IMR-90 (cell line): ENCODE results near the gene FOXA2. TPM values are rescaled to one million over a fixed set of nuclear protein-coding genes. Genes with fewer than 3 reads are reported as not detected.
A peak's percentile ranks its signal among the peaks of the same experiment; 100 is the strongest.

Source experiments
- ATAC-seq: fragments of 200-7000 bp; cut with Tn5 transposase; 2 replicates; pipeline ENCODE4 v1.9.1; 2020; ENCODE audit warnings: low read depth, mild to moderate bottlenecking, moderate library complexity
- BruUV-seq: library from RNA; stranded (reverse); fragments of 400-500 nt; replicated peaks from 2 replicates; lab custom pipeline; 2021; lab: Mats Ljungman, UMichigan
- CTCF ChIA-PET: fragments of 300-600 bp; formaldehyde crosslinking; extraction: SDS; loops from one replicate; lab custom pipeline; 2021; ENCODE audit warnings: antibody characterized with exemption; lab: Yijun Ruan, JAX
- POLR2A ChIA-PET: fragments of 300-600 bp; sonication (Branson Sonifier 250); formaldehyde crosslinking; loops from one replicate; lab custom pipeline; 2022; ENCODE audit warnings: antibody characterized with exemption; ENCODE audit not compliant: unreplicated experiment; lab: Charles Lee
- DNase-seq: peaks from one replicate; pipeline ENCODE4 v3.0.0; 2013
- H2AFZ ChIP-seq: replicated peaks from 2 replicates; pipeline ENCODE3; 2013; ENCODE audit warnings: low read length, mild to moderate bottlenecking; ENCODE audit not compliant: poor library complexity
- H2AK5ac ChIP-seq: 2 replicates; pipeline ENCODE4 v1.6.1; 2013; ENCODE audit warnings: low read depth, low read length, inconsistent platforms
- H2AK9ac ChIP-seq: replicated peaks from 2 replicates; pipeline ENCODE3; 2013; ENCODE audit warnings: mild to moderate bottlenecking, low read depth, low read length, moderate library complexity; ENCODE audit not compliant: poor library complexity
- H2BK120ac ChIP-seq: 2 replicates; pipeline ENCODE4 v1.6.1; 2013; ENCODE audit warnings: low read depth, low read length, inconsistent platforms
- H2BK15ac ChIP-seq: 3 replicates; pipeline ENCODE4 v1.6.1; 2013; ENCODE audit warnings: low read depth, low read length, inconsistent platforms
- H2BK20ac ChIP-seq: 2 replicates; pipeline ENCODE4 v1.6.1; 2013; ENCODE audit warnings: low read depth, mild to moderate bottlenecking, inconsistent platforms, low read length, moderate library complexity
- H2BK5ac ChIP-seq: 2 replicates; pipeline ENCODE4 v1.6.1; 2013; ENCODE audit warnings: mild to moderate bottlenecking, low read depth, low read length, inconsistent platforms; ENCODE audit not compliant: poor library complexity, severe bottlenecking
- H3K14ac ChIP-seq: replicated peaks from 2 replicates; pipeline ENCODE4 v1.6.1; 2013; ENCODE audit warnings: low read depth, low read length, inconsistent platforms
- H3K18ac ChIP-seq: 2 replicates; pipeline ENCODE4 v1.6.1; 2013; ENCODE audit warnings: low read depth, low read length, control low read depth
- H3K23ac ChIP-seq: 2 replicates; pipeline ENCODE4 v1.6.1; 2013; ENCODE audit warnings: low read depth, low read length, inconsistent platforms
- H3K27ac ChIP-seq: 2 replicates; pipeline ENCODE4 v1.5.1; 2013; ENCODE audit warnings: mild to moderate bottlenecking, control low read depth, low read length; ENCODE audit not compliant: insufficient read depth
- H3K27me3 ChIP-seq: 2 replicates; pipeline ENCODE4 v1.6.1; 2013; ENCODE audit warnings: low read length; ENCODE audit not compliant: control insufficient read depth, insufficient read depth
- H3K36me3 ChIP-seq: 2 replicates; pipeline ENCODE4 v1.6.1; 2013; ENCODE audit warnings: low read length, mixed read lengths; ENCODE audit not compliant: control insufficient read depth, insufficient read depth
- H3K4ac ChIP-seq: 2 replicates; pipeline ENCODE4 v1.6.1; 2013; ENCODE audit warnings: low read depth, low read length, inconsistent platforms
- H3K4me1 ChIP-seq: 2 replicates; pipeline ENCODE4 v1.6.1; 2013; ENCODE audit warnings: low read length, mixed read lengths; ENCODE audit not compliant: control insufficient read depth, insufficient read depth
- H3K4me2 ChIP-seq: 2 replicates; pipeline ENCODE4 v1.6.1; 2013; ENCODE audit warnings: low read depth, mild to moderate bottlenecking, control low read depth, low read length, moderate library complexity
- H3K4me3 ChIP-seq: 2 replicates; pipeline ENCODE4 v1.5.1; 2013; ENCODE audit warnings: low read depth, mild to moderate bottlenecking, control low read depth, low read length, moderate library complexity; ENCODE audit not compliant: insufficient read depth
- H3K56ac ChIP-seq: 2 replicates; pipeline ENCODE4 v1.6.1; 2013; ENCODE audit warnings: low read length, inconsistent platforms; ENCODE audit not compliant: insufficient read depth; ENCODE audit errors: extremely low read depth
- H3K79me1 ChIP-seq, 2 experiments: 2 replicates each; pipeline ENCODE4 v1.6.1; 2013; ENCODE audit warnings: low read length in 2 of 2, inconsistent platforms in 1 of 2, low read depth in 1 of 2
- H3K9ac ChIP-seq: 2 replicates; pipeline ENCODE4 v1.6.1; 2013; ENCODE audit warnings: low read depth, low read length, control low read depth
- H3K9me1 ChIP-seq: 2 replicates; pipeline ENCODE4 v1.6.1; 2013; ENCODE audit warnings: low read length, inconsistent platforms; ENCODE audit not compliant: insufficient read depth
- H3K9me3 ChIP-seq: 2 replicates; pipeline ENCODE4 v1.6.1; 2013; ENCODE audit warnings: low read length; ENCODE audit not compliant: control insufficient read depth, insufficient read depth
- H4K20me1 ChIP-seq: 2 replicates; pipeline ENCODE4 v1.6.1; 2013; ENCODE audit warnings: low read length, inconsistent platforms; ENCODE audit not compliant: insufficient read depth
- H4K5ac ChIP-seq: 2 replicates; pipeline ENCODE4 v1.6.1; 2013; ENCODE audit warnings: mild to moderate bottlenecking, low read depth, low read length, control low read depth
- H4K8ac ChIP-seq, 2 experiments: 2 replicates each; pipeline ENCODE4 v1.6.1; 2013; ENCODE audit warnings: low read depth in 2 of 2, low read length in 2 of 2, control low read depth in 1 of 2, inconsistent platforms in 1 of 2
- H4K91ac ChIP-seq: 2 replicates; pipeline ENCODE4 v1.6.1; 2013; ENCODE audit warnings: low read depth, low read length, inconsistent platforms; ENCODE audit not compliant: insufficient read depth
- BHLHE40 ChIP-seq: fragments of 150-350 bp; IDR thresholded peaks from 2 replicates; pipeline ENCODE4 v1.6.1; 2016; ENCODE audit warnings: mild to moderate bottlenecking, low read depth, low read length
- CEBPB ChIP-seq: IDR thresholded peaks from 2 replicates; pipeline ENCODE4 v1.6.1; 2012; ENCODE audit warnings: low read depth, low read length, improper control_type of control experiment
- CHD1 ChIP-seq: IDR thresholded peaks from 2 replicates; pipeline ENCODE4 v1.6.1; 2012; ENCODE audit warnings: low read depth, low read length, improper control_type of control experiment
- FOS ChIP-seq: fragments of 150-350 bp; IDR thresholded peaks from 2 replicates; pipeline ENCODE4 v1.6.1; 2016; ENCODE audit warnings: low read depth, low read length
- MAFK ChIP-seq: IDR thresholded peaks from 2 replicates; pipeline ENCODE4 v1.6.1; 2012; ENCODE audit warnings: low read depth, low read length, improper control_type of control experiment
- MAZ ChIP-seq: IDR thresholded peaks from 2 replicates; pipeline ENCODE4 v1.6.1; 2012; ENCODE audit warnings: low read depth, mild to moderate bottlenecking, low read length, improper control_type of control experiment, moderate library complexity, borderline replicate concordance
- MXI1 ChIP-seq: IDR thresholded peaks from 2 replicates; pipeline ENCODE4 v1.6.1; 2012; ENCODE audit warnings: low read depth, mild to moderate bottlenecking, low read length, moderate library complexity, borderline replicate concordance
- POLR2A ChIP-seq: IDR thresholded peaks from 2 replicates; pipeline ENCODE4 v1.6.1; 2012; ENCODE audit warnings: mild to moderate bottlenecking, low read depth, low read length
- RAD21 ChIP-seq: IDR thresholded peaks from 2 replicates; pipeline ENCODE4 v1.6.1; 2012; ENCODE audit warnings: low read length, improper control_type of control experiment
- RCOR1 ChIP-seq: IDR thresholded peaks from 2 replicates; pipeline ENCODE4 v1.6.1; 2012; ENCODE audit warnings: mild to moderate bottlenecking, low read length, improper control_type of control experiment; ENCODE audit not compliant: insufficient replicate concordance
- RFX5 ChIP-seq: IDR thresholded peaks from 2 replicates; pipeline ENCODE4 v1.8.0; 2012; ENCODE audit warnings: low read depth, mild to moderate bottlenecking, low read length, moderate library complexity
- SMC3 ChIP-seq: fragments of 150-350 bp; IDR thresholded peaks from 2 replicates; pipeline ENCODE4 v1.6.1; 2016; ENCODE audit warnings: low read depth, mild to moderate bottlenecking, antibody characterized with exemption, low read length, moderate library complexity
- USF2 ChIP-seq: fragments of 150-350 bp; IDR thresholded peaks from 2 replicates; pipeline ENCODE4 v1.6.1; 2017; ENCODE audit warnings: mild to moderate bottlenecking, antibody characterized with exemption, low read length, low read depth
- WGBS, 2 experiments: methylation state at CpG; one replicate each; pipeline versions ENCODE4 v1.1.5 to v1.1.7; 2013; ENCODE audit warnings: missing lambda C conversion rate in 2 of 2; ENCODE audit not compliant: insufficient read length in 1 of 2; ENCODE audit errors: extremely low coverage in 2 of 2; 5-methylcytosine and 5-hydroxymethylcytosine counted together
- dilution Hi-C: fragments of 300-500 bp; cut with HindIII; formaldehyde crosslinking; loops from one replicate; pipeline ENCODE4 v1.14.3; 2018; ENCODE audit warnings: low sequenced_read_pairs; ENCODE audit not compliant: unreplicated experiment
- in situ Hi-C: fragments of 300-500 bp; cut with MboI; formaldehyde crosslinking; loops from 3 replicates; pipeline ENCODE4 v1.14.3; 2019; ENCODE audit warnings: low sequenced_read_pairs, inconsistent platforms, mixed read lengths
- intact Hi-C: fragments of 100-400 bp; cut with micrococcal nuclease; formaldehyde crosslinking; loops from 2 replicates; pipeline ENCODE4 v1.10.0; 2022
- polyA plus RNA-seq, 3 experiments: library from polyadenylated mRNA; depleted of rRNA; stranded (reverse); fragments of >200 nt; gene quantifications; 2 replicates each; pipeline ENCODE4 v1.2.3, GENCODE V29; 2012; ENCODE audit warnings: low replicate concordance in 1 of 3
- total RNA-seq: library from RNA; depleted of rRNA; stranded (reverse); fragments of >200 nt; gene quantifications from 2 replicates; pipeline ENCODE4 v1.2.3, GENCODE V29; 2012
- TF ChIP-seq, protein P1 (sequence below): conservative IDR thresholded peaks from 2 replicates; pipeline ENCODE4 v1.5.1; 2012; ENCODE audit warnings: mild to moderate bottlenecking, low read depth, low read length, improper control_type of control experiment
- TF ChIP-seq, protein P2 (sequence below): fragments of 150-350 bp; IDR thresholded peaks from 2 replicates; pipeline ENCODE4 v1.6.1; 2016; ENCODE audit warnings: low read depth, mild to moderate bottlenecking, low read length, moderate library complexity, borderline replicate concordance

FOXA2 gene
- total and polyA plus RNA-seq, 2 of the 4 experiments (the other 2 are of a cell fraction) = not detected

GRCh38 chr20:22567944-22568871 is 16.2 kb downstream of the FOXA2 start:
- H4K8ac ChIP-seq = no peak overlapping the region
- H4K5ac ChIP-seq = no peak overlapping the region
- no TSS peak for BruUV-seq
- no peak overlapping the region for H2BK5ac ChIP-seq
- no peak overlapping the region for H2BK120ac ChIP-seq
- no peak overlapping the region for H3K4me3 ChIP-seq
- H3K27me3 ChIP-seq = peaks cover 42% of the 10 kb centered on the region
- ATAC-seq (no peak), DNase-seq (no peak)
- peak overlapping the region; percentile 50 for H2AFZ ChIP-seq
- H3K23ac ChIP-seq = no peak overlapping the region
- no peak overlapping the region for H3K9ac ChIP-seq
- H4K20me1 ChIP-seq = no peaks in the 10 kb centered on the region
- CTCF ChIA-PET = no interaction called here
- intact Hi-C loops = no loop called here
- H3K27ac ChIP-seq = no peak overlapping the region
- no peak overlapping the region for H2BK15ac ChIP-seq
- H3K4me1 ChIP-seq = no peaks in the 10 kb centered on the region
- whole genome bisulfite sequencing, 2 experiments = 12% methylated on average over 14 of the region's 57 CpGs; no CpG with 5 or more reads in 1 of the 2 experiments
- no peak overlapping the region for H2BK20ac ChIP-seq
- POLR2A ChIA-PET = no interaction called here
- H2AK5ac ChIP-seq = no peak overlapping the region
- no peak overlapping the region for H2AK9ac ChIP-seq
- no peak overlapping the region for H3K18ac ChIP-seq
- H3K9me3 ChIP-seq = no peaks in the 10 kb centered on the region
- no peak overlapping the region for H4K91ac ChIP-seq
- H3K14ac ChIP-seq = no peak overlapping the region
- H3K56ac ChIP-seq = no peak overlapping the region
- H3K4me2 ChIP-seq = no peak overlapping the region
- no peak overlapping the region for H3K4ac ChIP-seq
- dilution Hi-C loops = no loop called here
- H3K9me1 ChIP-seq = no peaks in the 10 kb centered on the region
- H3K36me3 ChIP-seq = no peaks in the 10 kb centered on the region
- H3K79me1 ChIP-seq = no peaks in the 10 kb centered on the region
- in situ Hi-C loops = no loop called here
- no peak for TF ChIP-seq CHD1
- TF ChIP-seq, protein P1, sequence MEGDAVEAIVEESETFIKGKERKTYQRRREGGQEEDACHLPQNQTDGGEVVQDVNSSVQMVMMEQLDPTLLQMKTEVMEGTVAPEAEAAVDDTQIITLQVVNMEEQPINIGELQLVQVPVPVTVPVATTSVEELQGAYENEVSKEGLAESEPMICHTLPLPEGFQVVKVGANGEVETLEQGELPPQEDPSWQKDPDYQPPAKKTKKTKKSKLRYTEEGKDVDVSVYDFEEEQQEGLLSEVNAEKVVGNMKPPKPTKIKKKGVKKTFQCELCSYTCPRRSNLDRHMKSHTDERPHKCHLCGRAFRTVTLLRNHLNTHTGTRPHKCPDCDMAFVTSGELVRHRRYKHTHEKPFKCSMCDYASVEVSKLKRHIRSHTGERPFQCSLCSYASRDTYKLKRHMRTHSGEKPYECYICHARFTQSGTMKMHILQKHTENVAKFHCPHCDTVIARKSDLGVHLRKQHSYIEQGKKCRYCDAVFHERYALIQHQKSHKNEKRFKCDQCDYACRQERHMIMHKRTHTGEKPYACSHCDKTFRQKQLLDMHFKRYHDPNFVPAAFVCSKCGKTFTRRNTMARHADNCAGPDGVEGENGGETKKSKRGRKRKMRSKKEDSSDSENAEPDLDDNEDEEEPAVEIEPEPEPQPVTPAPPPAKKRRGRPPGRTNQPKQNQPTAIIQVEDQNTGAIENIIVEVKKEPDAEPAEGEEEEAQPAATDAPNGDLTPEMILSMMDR = no peak
- TF ChIP-seq, protein P2, sequence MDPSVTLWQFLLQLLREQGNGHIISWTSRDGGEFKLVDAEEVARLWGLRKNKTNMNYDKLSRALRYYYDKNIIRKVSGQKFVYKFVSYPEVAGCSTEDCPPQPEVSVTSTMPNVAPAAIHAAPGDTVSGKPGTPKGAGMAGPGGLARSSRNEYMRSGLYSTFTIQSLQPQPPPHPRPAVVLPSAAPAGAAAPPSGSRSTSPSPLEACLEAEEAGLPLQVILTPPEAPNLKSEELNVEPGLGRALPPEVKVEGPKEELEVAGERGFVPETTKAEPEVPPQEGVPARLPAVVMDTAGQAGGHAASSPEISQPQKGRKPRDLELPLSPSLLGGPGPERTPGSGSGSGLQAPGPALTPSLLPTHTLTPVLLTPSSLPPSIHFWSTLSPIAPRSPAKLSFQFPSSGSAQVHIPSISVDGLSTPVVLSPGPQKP = no peak
- no peak for TF ChIP-seq RFX5
- TF ChIP-seq POLR2A = no peak
- TF ChIP-seq MAZ = no peak
- TF ChIP-seq BHLHE40 = no peak
- TF ChIP-seq SMC3 = no peak
- TF ChIP-seq RCOR1 = no peak
- TF ChIP-seq USF2 = no peak
- no peak for TF ChIP-seq RAD21
- TF ChIP-seq FOS = no peak
- no peak for TF ChIP-seq CEBPB
- no peak for TF ChIP-seq MAFK
- TF ChIP-seq MXI1 = no peak
